ENCODE data around the gene MPEG1. TPM values are rescaled to one million over a fixed set of nuclear protein-coding genes. Genes with fewer than 3 reads are reported as not detected.

Gene MPEG1
- polyA plus RNA-seq, 1 donor: 40.7 TPM

DNA sequence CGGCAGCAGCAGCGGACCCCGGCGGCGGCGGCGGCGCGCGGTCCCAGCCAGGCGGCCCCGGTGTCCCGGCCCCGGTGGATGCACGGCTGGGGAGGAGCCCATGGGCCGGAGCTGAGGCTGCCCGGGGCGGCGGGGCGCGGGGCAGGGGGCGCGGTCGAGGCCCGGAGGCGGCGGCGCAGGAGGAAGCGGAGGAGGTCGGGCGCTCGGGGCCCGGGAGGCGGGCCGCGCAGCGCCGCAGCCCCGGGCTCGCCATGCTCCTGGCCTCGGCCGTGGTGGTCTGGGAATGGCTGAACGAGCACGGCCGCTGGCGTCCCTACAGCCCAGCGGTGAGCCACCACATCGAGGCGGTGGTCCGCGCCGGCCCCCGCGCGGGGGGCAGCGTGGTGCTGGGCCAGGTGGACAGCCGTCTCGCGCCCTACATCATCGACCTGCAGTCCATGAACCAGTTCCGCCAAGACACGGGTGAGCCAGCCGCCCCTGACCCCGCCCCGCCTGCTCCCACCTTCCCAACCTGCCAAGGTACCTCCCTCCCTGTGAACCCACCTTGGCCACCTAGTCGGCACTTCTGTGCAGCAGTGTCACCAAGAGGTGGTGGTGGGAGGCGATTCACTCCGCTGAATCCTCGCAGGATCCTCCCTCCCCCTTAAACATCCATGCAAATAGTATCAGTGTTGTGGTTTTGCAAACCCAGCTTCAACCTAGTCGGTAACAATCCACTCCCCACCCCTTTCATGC is 40.2 kb downstream of the MPEG1 start:
- peaks cover 28% of the 10 kb centered on the region for H3K4me1 ChIP-seq (ENCODE audit: control insufficient read depth, insufficient read depth, low read length)
- H3K9me3 ChIP-seq (ENCODE audit: control insufficient read depth, low read depth, low read length): no peaks in the 10 kb centered on the region
- peak; percentile 47 to 69 for DNase-seq
- H3K27ac ChIP-seq (ENCODE audit: low read length): peak overlapping the region; percentile 98
- peak overlapping the region; percentile 76 for H3K4me3 ChIP-seq (ENCODE audit: low read length)
- no CpG with 5 or more reads among the region's 70 CpGs for WGBS (ENCODE audit: insufficient coverage, low lambda C conversion rate)
- no peaks in the 10 kb centered on the region for H3K27me3 ChIP-seq (ENCODE audit: control insufficient read depth, insufficient read depth, low read length)
- H3K36me3 ChIP-seq (ENCODE audit: control insufficient read depth, insufficient read depth, low read length): peaks cover 10% of the 10 kb centered on the region

DNA sequence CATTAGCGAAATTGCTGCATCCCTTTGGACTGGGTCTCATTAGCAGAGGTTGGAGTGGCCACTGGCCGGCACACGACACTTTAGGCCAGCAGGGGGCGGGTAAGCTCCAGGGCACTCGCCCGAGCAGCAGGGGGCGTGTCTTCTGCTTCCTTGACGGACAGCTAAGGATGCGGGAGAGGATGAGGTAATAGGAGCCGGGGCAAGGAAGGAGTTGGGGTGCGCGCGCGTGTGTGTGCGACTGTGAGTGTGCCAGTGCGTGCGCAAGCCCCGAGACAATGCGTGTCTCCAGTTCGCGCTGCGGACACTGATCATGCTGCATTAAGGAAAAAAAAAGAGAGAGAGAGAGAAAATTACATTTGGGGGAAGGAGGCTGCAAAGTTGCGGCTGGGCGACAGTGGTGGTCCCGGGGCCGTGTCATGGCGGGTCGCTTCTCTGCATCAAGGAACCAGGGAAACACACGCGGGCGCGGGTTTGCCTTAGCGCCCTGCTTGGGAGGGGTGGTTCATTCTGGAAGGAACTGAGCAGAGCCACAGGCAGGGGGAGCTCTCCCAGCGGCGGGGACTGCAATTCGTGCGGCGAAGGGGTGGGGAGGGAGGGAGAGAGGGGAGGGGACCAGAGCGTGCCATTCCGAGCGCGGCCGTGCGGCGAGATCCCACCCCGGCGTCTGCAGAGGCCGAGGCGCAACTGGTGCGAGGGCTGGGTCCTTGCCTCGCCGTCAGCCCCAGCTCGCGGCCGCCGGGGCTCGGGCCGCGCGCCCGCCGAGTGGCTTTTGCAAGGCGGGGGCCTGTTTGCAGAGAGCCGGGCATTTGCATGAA is 41.0 kb downstream of the MPEG1 start, which contains the start of gene DTX4:
Gene DTX4, plus strand, starts transcription at position 625 of the 815 bp plus-strand sequence. CDS start 464 bp downstream, outside the sequence.
- Histone ChIP-seq H3K9me3 (ENCODE audit: control insufficient read depth, low read depth, low read length) (no peaks in the 10 kb centered on the region), H3K4me1 (ENCODE audit: control insufficient read depth, insufficient read depth, low read length) (peaks cover 23% of the 10 kb centered on the region), H3K27ac (ENCODE audit: low read length) (peak within 1 kb of the TSS; percentile 98), H3K27me3 (ENCODE audit: control insufficient read depth, insufficient read depth, low read length) (no peaks in the 10 kb centered on the region), H3K4me3 (ENCODE audit: low read length) (peak within 1 kb of the TSS; percentile 76), H3K36me3 (ENCODE audit: control insufficient read depth, insufficient read depth, low read length) (peaks cover 2% of the 10 kb centered on the region)
- peak; percentile 91 for DNase-seq
- WGBS (ENCODE audit: insufficient coverage, low lambda C conversion rate): no CpG with 5 or more reads among the region's 64 CpGs

DNA sequence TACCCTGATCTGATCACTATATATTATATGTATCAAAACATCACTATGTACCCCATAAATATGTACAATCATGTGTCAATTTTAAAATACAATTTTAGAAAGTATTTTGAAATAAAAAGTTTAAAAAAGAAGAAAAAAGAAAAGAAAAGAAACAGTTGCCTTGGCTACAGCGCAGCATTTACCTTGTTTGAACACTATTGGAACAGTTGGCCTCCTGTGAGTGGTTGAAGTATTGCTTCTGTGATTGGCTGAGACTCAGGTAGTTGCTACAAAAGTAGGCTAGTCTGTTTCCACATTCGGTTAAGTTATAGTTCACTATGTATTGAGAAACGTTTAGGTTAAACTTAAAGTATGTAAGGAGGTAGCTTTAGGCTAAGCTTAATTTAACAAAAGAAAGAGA is 48.7 kb downstream of the MPEG1 start:
- Histone ChIP-seq H3K27ac (ENCODE audit: low read length) (no peak overlapping the region), H3K27me3 (ENCODE audit: control insufficient read depth, insufficient read depth, low read length) (no peaks in the 10 kb centered on the region), H3K4me3 (ENCODE audit: low read length) (no peak overlapping the region), H3K9me3 (ENCODE audit: control insufficient read depth, low read depth, low read length) (no peaks in the 10 kb centered on the region), H3K4me1 (ENCODE audit: control insufficient read depth, insufficient read depth, low read length) (no peaks in the 10 kb centered on the region), H3K36me3 (ENCODE audit: control insufficient read depth, insufficient read depth, low read length) (no peaks in the 10 kb centered on the region)
- WGBS (ENCODE audit: insufficient coverage, low lambda C conversion rate): 40% methylated on average over 1 of the region's 3 CpGs
- no peak for DNase-seq

Other genes starting within 250 kb of the MPEG1 start
- not detected for gene GLYATL1B, start 126.6 kb downstream of the MPEG1 start, polyA plus RNA-seq
- 9.9 TPM for gene FAM111B, start 105.7 kb downstream of the MPEG1 start, polyA plus RNA-seq
- gene FAM111A, start 70.1 kb downstream of the MPEG1 start, polyA plus RNA-seq: 84.1 TPM
- gene DTX4, start 40.8 kb downstream of the MPEG1 start, polyA plus RNA-seq: 43.9 TPM
- gene OR5AN1, start 146.0 kb upstream of the MPEG1 start, polyA plus RNA-seq: not detected
- not detected for gene OR5A2, start 213.5 kb upstream of the MPEG1 start, polyA plus RNA-seq
- under 0.01 TPM for gene OR5A1, start 223.5 kb upstream of the MPEG1 start, polyA plus RNA-seq
- gene OR4D6, start 244.0 kb upstream of the MPEG1 start, polyA plus RNA-seq: not detected